Measurements from ENCODE around the gene TPD52L2. TPM values are rescaled to one million over a fixed set of nuclear protein-coding genes. Genes with fewer than 3 reads are reported as not detected.

TPD52L2 gene
- total RNA-seq, 1 experiment from 2014 or later = 147 TPM

- Histone ChIP-seq H3F3A (ENCODE audit: low read length, unreplicated experiment) (no peaks in the 10 kb centered on the region), H3K9me3 (ENCODE audit: low read length) (no peaks in the 10 kb centered on the region), H3K4me1 (ENCODE audit: insufficient read depth, low read length) (peaks cover 12% of the 10 kb centered on the region; the same call in 1 of the 2 replicates), H3K4me2 (ENCODE audit: low read length) (no peak overlapping the region), H3K79me2 (ENCODE audit: low read length) (no peaks in the 10 kb centered on the region), H3K9ac (ENCODE audit: low read length) (no peak overlapping the region), H2AFZ (ENCODE audit: low read length) (no peak overlapping the region), H3K27ac (ENCODE audit: low read length) (no peak overlapping the region), H3K9me2 (replicated peaks; ENCODE audit: low read length) (no peaks in the 10 kb centered on the region), H3K27me3 (ENCODE audit: low read length) (no peaks in the 10 kb centered on the region), H3K36me3 (ENCODE audit: low read depth, low read length) (no peaks in the 10 kb centered on the region), H3K4me3 (ENCODE audit: low read length) (no peak overlapping the region), H4K20me1 (ENCODE audit: low read length) (no peaks in the 10 kb centered on the region)
- BruUV-seq (replicated peaks) = no TSS peak
- CTCF ChIA-PET = no interaction called here
- POLR2A ChIA-PET (ENCODE audit: unreplicated experiment) = no interaction called here
- intact Hi-C loops (cut with micrococcal nuclease) = no loop called here
- no peak for TF ChIP-seq EZH2 (IDR thresholded peaks at IDR 0.05; ENCODE audit: low read length, unreplicated experiment)
- TF ChIP-seq EZH2phosphoT487 (IDR thresholded peaks at IDR 0.05; ENCODE audit: borderline replicate concordance, low read length) = no peak
- no peak for TF ChIP-seq CTCF (conservative IDR thresholded peaks at IDR 0.05; ENCODE audit: low read depth, low read length)
- no peak for DNase-seq
- ATAC-seq = no peak
Observed at GRCh38 chr20:63823691-63824311, 41.3 kb upstream of the TPD52L2 start.

- CTCF ChIA-PET = no interaction called here
- H3K9me2 ChIP-seq (replicated peaks; ENCODE audit: low read length) = no peaks in the 10 kb centered on the region
- no peaks in the 10 kb centered on the region for H3K9me3 ChIP-seq (ENCODE audit: low read length)
- no peak overlapping the region for H3K27ac ChIP-seq (ENCODE audit: low read length)
- peaks cover 7% of the 10 kb centered on the region; the same call in 1 of the 2 replicates for H3K4me1 ChIP-seq (ENCODE audit: insufficient read depth, low read length)
- no peaks in the 10 kb centered on the region for H3F3A ChIP-seq (ENCODE audit: low read length, unreplicated experiment)
- H4K20me1 ChIP-seq (ENCODE audit: low read length) = no peaks in the 10 kb centered on the region
- no peak overlapping the region for H2AFZ ChIP-seq (ENCODE audit: low read length)
- BruUV-seq (replicated peaks) = no TSS peak
- intact Hi-C loops (cut with micrococcal nuclease) = no loop called here
- DNase-seq (no peak), ATAC-seq (no peak)
- H3K36me3 ChIP-seq (ENCODE audit: low read depth, low read length) = no peaks in the 10 kb centered on the region
- H3K4me3 ChIP-seq (ENCODE audit: low read length) = no peak overlapping the region
- no peaks in the 10 kb centered on the region for H3K27me3 ChIP-seq (ENCODE audit: low read length)
- POLR2A ChIA-PET (ENCODE audit: unreplicated experiment) = no interaction called here
- no peak overlapping the region for H3K9ac ChIP-seq (ENCODE audit: low read length)
- no peak overlapping the region for H3K4me2 ChIP-seq (ENCODE audit: low read length)
- no peaks in the 10 kb centered on the region for H3K79me2 ChIP-seq (ENCODE audit: low read length)
- TF ChIP-seq EZH2phosphoT487 (IDR thresholded peaks at IDR 0.05; ENCODE audit: borderline replicate concordance, low read length) (no peak), EZH2 (IDR thresholded peaks at IDR 0.05; ENCODE audit: low read length, unreplicated experiment) (no peak), CTCF (conservative IDR thresholded peaks at IDR 0.05; ENCODE audit: low read depth, low read length) (no peak)
Observed at GRCh38 chr20:63825331-63826118, 39.5 kb upstream of the TPD52L2 start.

- Histone ChIP-seq H3K27ac (ENCODE audit: low read length) (no peak overlapping the region), H2AFZ (ENCODE audit: low read length) (no peak overlapping the region), H3K79me2 (ENCODE audit: low read length) (no peaks in the 10 kb centered on the region), H4K20me1 (ENCODE audit: low read length) (no peaks in the 10 kb centered on the region), H3K36me3 (ENCODE audit: low read depth, low read length) (no peaks in the 10 kb centered on the region), H3K9ac (ENCODE audit: low read length) (no peak overlapping the region), H3F3A (ENCODE audit: low read length, unreplicated experiment) (no peaks in the 10 kb centered on the region), H3K27me3 (ENCODE audit: low read length) (no peaks in the 10 kb centered on the region), H3K9me3 (ENCODE audit: low read length) (no peaks in the 10 kb centered on the region), H3K4me2 (ENCODE audit: low read length) (peak overlapping the region; percentile 6), H3K9me2 (replicated peaks; ENCODE audit: low read length) (no peaks in the 10 kb centered on the region), H3K4me1 (ENCODE audit: insufficient read depth, low read length) (peaks cover 7% of the 10 kb centered on the region; the same call in 1 of the 2 replicates), H3K4me3 (ENCODE audit: low read length) (no peak overlapping the region)
- BruUV-seq (replicated peaks) = no TSS peak
- peak; percentile 59 for ATAC-seq
- CTCF ChIA-PET = no interaction called here
- peak; percentile 39 for DNase-seq
- intact Hi-C loops (cut with micrococcal nuclease) = no loop called here
- POLR2A ChIA-PET (ENCODE audit: unreplicated experiment) = no interaction called here
- TF ChIP-seq EZH2phosphoT487 (IDR thresholded peaks at IDR 0.05; ENCODE audit: borderline replicate concordance, low read length) = no peak
Observed at GRCh38 chr20:63826753-63827152, 38.3 kb upstream of the TPD52L2 start.

Data from PC-3 (cell line).